ENCODE data around the gene TMEM25.
"Not testable (repeated sequence)": the region's sequence is repeated elsewhere in the genome, so short reads cannot be mapped to it uniquely, and the experiment has no call there.

TMEM25 gene

DNA sequence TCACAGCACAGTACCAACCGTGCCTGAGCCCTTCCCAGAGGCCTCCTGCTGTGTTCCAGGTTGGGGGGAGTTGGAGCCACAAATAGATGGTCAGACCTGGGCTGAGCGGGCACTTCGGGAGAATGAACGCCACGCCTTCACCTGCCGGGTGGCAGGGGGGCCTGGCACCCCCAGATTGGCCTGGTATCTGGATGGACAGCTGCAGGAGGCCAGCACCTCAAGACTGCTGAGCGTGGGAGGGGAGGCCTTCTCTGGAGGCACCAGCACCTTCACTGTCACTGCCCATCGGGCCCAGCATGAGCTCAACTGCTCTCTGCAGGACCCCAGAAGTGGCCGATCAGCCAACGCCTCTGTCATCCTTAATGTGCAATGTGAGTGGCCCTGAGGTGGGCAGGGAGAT is 1.1 kb downstream of the TMEM25 start:
- DNase-seq (ENCODE audit: low read depth, low spot score) = no peak

GRCh38 chr11:118532852-118533768 is 2.1 kb downstream of the TMEM25 start:
- no peak for DNase-seq (ENCODE audit: low read depth, low spot score)

DNA sequence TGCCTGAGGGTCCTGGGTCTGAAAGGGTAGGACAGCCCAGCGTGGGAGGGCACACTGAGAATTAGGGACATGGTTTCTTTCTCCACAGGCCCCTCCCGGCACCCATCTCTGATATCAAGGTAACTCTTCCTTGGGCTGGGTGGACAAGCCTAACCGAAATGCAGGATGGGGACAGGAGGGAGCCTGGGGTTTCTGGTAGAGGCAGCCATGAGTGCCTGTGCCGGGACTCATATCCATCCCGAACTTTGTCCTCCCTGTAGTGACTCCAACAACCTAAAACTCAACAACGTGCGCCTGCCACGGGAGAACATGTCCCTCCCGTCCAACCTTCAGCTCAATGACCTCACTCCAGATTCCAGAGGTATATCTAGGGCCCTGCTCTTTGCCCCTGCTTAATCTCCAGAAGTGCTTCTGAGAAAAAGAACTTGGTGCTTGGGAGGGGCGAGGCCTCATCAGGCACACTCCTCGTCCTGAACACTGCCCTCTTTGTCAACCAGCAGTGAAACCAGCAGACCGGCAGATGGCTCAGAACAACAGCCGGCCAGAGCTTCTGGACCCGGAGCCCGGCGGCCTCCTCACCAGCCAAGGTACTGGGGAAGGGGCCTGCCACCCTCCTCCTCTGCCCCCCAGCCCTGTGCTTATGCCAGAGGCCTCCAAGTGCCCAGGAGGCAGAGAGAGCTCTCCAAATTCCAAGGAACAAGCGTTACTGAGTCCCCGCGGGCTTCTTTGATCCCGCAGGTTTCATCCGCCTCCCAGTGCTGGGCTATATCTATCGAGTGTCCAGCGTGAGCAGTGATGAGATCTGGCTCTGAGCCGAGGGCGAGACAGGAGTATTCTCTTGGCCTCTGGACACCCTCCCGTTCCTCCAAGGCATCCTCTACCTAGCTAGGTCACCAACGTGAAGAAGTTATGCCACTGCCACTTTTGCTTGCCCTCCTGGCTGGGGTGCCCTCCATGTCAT is 3.1 kb downstream of the TMEM25 start:
- DNase-seq (ENCODE audit: low read depth, low spot score) = no peak

DNA sequence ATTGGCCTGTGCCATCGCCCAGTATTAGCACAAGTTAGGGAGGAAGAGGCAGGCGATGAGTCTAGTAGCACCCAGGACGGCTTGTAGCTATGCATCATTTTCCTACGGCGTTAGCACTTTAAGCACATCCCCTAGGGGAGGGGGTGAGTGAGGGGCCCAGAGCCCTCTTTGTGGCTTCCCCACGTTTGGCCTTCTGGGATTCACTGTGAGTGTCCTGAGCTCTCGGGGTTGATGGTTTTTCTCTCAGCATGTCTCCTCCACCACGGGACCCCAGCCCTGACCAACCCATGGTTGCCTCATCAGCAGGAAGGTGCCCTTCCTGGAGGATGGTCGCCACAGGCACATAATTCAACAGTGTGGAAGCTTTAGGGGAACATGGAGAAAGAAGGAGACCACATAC is 4.3 kb downstream of the TMEM25 start:
- DNase-seq (ENCODE audit: low read depth, low spot score) = no peak

GRCh38 chr11:118536726-118537125 is 5.7 kb downstream of the TMEM25 start:
- DNase-seq (ENCODE audit: low read depth, low spot score) = no peak

DNA sequence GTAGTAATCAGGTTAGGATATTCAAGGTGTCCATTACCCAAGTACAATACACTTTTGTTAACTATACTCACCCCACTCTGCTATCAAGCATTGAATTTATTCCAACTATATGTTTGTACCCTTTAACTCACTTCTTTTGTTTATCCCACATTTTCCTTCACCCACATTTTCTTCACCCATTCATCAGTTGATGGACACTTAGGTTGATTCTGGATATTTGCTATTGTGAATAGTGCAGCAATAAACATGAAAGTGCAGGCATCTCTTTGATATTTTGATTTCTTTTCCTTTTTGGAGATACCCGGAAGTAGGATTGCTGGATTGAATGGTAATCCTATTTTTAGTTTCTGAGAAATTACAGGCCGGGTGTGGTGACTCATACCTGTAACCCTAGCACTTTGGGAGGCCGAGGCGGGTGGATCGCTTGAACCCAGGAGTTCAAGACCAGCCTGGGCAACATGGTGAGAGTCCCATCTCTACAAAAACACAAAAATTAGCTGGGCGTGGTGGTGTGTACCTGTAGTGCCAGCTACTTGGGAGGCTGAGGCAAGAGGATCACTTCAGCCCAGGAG is 6.5 kb downstream of the TMEM25 start:
- DNase-seq (ENCODE audit: low read depth, low spot score) = no peak

DNA sequence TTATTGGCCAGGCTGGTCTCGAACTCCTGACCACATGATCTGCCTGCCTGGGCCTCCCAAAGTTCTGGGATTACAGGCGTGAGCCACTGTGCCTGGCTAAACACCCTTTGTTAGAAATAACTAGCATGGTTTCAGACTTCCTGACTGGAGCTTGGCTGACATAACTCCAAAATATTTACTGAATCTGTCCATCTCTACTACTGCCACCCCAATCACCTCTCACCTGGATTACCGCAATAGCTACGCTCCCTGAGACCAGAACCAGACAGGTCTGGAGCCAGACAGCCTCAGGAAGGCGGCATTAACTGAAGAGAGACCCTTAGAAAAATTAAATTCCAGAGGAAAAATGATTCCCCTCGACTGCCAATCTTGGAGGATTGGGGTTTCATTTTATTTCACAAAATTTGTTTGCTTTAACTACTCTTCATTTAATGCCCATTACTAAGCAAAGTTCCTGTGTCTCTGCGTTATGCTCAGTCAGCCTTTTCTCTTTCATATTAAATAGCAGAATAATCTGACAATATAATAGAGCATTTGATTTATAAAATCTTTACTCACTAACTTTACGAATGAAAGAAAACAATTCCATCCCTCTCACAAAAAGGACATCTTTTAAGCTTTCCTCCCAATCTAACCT is 13.1 kb downstream of the TMEM25 start:
- DNase-seq (ENCODE audit: low read depth, low spot score) = no peak

- DNase-seq (ENCODE audit: low read depth, low spot score) = no peak
Measured at GRCh38 chr11:118544647-118545010, 13.6 kb downstream of the TMEM25 start.

GRCh38 chr11:118545533-118545932 is 14.5 kb downstream of the TMEM25 start:
- no peak for DNase-seq (ENCODE audit: low read depth, low spot score)

GRCh38 chr11:118547132-118547531 is 16.1 kb downstream of the TMEM25 start:
- DNase-seq (ENCODE audit: low read depth, low spot score) = no peak

GRCh38 chr11:118552341-118552740 is 21.3 kb downstream of the TMEM25 start:
- DNase-seq (ENCODE audit: low read depth, low spot score) = no peak

DNA sequence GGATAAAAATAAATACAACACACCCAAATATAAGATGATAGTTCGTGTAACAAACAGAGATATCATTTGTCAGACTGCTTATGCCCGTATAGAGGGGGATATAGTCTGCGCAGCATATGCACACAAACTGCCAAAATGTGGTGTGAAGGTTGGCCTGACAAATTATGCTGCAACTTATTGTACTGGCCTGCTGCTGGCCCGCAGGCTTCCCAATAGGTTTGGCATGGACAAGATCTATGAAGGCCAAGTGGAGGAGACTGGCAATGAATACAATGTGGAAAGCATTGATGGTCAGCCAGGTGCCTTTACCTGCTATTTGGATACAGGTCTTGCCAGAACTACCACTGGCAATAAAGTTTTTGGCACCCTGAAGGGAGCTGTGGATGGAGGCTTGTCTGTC is 29.8 kb downstream of the TMEM25 start:
- DNase-seq (ENCODE audit: low read depth, low spot score) = no peak

- no peak for DNase-seq (ENCODE audit: low read depth, low spot score)
Measured at GRCh38 chr11:118565051-118565450, 34.1 kb downstream of the TMEM25 start.

GRCh38 chr11:118569670-118570069 is 38.7 kb downstream of the TMEM25 start:
- DNase-seq (ENCODE audit: low read depth, low spot score) = no peak

DNA sequence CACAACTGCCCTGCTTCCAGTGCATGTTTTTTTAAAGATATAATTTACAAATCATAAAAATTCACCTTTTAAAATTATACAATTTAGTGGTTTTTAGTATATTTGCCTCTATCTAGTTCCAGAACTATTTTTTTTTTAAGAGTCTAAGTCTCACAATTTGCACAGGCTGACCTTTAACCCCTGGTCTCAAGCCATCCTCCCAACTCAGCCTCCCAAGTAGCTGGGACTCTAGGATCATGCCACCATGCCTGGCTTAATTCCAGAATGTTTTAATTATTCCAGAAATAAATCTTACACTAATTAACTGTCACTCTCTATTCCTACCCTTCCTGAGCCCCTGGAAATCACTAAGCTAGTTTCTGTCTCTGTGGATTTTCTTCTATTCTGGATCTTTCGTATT is 39.8 kb downstream of the TMEM25 start:
- no peak for DNase-seq (ENCODE audit: low read depth, low spot score)

- not testable (repeated sequence) for DNase-seq (ENCODE audit: low read depth, low spot score)
Measured at GRCh38 chr11:118571701-118572060, 40.7 kb downstream of the TMEM25 start.

DNA sequence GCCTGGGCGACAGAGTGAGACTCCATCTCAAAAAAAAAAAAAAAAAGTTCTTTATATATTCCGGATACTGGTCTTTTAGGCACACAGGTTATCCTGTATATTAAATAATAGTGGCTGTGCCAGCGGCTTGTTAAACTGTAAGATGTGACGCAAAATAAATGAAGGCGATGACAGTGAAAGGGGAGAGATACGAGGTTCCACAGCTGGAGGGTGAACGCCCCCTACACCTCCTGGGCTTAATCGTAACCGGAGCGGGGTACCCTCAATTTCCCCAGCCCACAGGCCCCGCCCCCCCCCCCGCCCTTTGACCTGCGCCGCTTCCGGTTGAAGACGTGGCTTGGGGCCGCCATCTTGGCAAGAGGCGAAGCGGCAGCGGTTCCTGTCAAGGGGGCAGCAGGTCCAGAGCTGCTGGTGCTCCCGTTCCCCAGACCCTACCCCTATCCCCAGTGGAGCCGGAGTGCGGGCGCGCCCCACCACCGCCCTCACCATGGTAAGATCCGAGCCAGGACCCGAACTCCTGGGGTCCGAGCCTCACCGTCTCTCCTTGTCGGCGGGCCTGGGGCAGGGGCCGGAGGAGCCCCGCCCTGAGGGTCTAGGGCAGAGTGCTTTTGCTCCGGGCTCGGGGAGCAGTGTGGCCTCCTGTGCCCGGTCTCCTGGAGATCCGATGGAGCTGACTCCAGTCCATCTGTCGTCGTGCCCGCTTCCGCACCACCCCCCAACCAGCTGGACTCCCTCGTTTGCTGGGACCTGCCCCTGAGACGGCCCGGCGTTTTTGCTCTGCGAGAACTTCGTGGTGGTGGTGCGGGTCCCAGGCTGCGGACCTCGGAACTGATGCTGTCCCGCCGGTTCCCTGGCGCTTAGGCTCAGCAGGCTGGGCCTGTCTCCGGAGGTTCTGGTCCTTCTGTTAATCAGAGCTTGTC is 41.3 kb downstream of the TMEM25 start, which contains the start of gene ARCN1:
Gene ARCN1, plus strand, starts transcription at position 349 of the 920 bp plus-strand sequence. Its CDS starts 139 bp downstream, at position 488.
- peak; percentile 39 for DNase-seq (ENCODE audit: low read depth, low spot score)

DNA sequence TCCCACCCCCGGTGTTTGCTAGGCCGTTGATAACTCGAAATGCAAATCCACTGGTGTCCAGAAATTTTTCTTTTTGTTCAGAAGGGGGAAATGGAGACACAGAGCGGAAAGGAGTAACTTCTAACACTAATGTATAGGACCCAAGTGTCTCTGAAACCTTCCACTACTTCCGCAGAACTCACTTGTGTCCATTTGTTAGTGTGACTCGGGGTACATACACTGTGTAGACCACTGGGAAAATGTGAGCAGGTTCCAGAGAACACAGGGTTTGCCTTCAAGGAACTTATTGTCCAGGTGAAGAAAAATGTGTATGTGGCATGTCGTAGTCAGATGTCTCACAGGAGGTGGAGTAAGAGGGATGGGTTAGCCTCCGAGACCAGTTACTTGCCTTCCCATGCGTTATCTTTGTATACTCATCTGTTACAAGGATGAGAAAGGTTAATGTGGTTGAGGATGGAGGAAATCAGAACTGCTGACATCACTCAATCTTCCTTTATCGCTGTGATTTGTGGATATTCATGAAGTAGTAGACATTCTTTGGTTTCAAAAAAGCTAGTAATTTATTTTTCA is 42.1 kb downstream of the TMEM25 start:
- no peak for DNase-seq (ENCODE audit: low read depth, low spot score)

GRCh38 chr11:118574636-118575035 is 43.6 kb downstream of the TMEM25 start:
- no peak for DNase-seq (ENCODE audit: low read depth, low spot score)

DNA sequence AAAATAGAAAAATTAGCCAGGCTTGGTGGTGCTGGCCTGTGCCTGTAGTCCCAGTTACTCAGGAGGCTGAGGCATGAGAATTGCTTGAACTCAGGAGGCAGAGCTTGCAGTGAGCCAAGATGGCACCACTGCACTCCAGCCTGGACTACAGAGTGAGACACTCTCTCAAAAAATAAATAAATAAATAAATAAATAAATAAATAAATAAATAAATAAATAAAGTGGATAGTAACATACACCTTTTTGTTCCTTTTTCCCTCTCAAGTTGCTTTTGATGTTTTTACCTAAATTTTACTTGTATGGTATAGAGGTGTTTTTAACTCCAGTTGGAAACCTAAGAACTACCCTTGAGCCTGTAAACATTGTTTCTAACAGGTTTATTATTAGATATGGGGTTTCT is 47.0 kb downstream of the TMEM25 start:
- DNase-seq (ENCODE audit: low read depth, low spot score) = not testable (repeated sequence)
